K562 treated with DMSO at 1 percent for 48 hours (cell line): ENCODE data around the gene ABHD8. TPM values are rescaled to one million over a fixed set of nuclear protein-coding genes. Genes with fewer than 3 reads are reported as not detected.

ENCODE experiments used
- total RNA-seq: library from RNA; unstranded; fragments of 300-600 nt; gene quantifications from 2 replicates; pipeline ENCODE4 v1.2.3, GENCODE V29; 2022; ENCODE audit warnings: low replicate concordance; ENCODE audit errors: extremely low read depth

The ABHD8 gene, protein sequence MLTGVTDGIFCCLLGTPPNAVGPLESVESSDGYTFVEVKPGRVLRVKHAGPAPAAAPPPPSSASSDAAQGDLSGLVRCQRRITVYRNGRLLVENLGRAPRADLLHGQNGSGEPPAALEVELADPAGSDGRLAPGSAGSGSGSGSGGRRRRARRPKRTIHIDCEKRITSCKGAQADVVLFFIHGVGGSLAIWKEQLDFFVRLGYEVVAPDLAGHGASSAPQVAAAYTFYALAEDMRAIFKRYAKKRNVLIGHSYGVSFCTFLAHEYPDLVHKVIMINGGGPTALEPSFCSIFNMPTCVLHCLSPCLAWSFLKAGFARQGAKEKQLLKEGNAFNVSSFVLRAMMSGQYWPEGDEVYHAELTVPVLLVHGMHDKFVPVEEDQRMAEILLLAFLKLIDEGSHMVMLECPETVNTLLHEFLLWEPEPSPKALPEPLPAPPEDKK
- total RNA-seq, result not detected in 2 replicates

DNA sequence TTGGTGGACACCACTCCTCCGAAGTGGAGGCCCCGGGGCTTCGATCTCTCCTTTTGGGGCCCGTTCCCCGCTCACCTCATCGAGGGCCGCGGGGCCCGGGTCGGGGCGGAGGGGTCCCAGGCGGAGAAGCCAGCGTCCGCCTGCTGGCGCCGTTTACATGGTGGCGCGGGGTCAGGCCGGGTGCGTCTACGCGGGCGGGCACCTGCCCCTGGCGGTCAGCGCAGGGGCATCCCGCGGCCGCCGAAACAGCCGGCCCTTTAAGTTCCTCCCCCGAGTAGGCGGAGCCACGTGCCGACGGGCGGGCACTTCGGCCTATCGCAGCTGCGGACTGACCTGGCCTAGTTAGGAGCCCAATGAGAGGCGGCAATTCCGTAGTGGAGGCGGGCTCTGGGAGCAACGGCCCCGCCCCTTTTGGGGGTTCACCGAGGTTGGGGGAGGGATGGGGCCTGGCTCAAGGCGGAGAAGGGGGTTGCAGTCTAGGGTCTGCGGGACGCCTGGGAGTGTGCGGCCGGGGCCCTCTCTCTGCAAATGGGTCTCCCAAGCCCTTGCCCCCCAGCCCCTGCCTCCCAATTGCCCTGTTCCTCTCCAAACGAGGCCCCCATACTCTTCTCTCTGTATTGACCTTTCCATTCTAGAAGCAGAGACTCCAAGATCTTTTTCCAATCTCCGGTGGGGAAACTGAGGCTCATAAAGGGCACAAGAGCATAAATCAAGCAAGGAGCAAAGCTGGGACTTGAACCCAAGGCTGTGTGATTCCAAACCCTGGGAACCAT lies at the start of gene ABHD8:
Gene ABHD8 (minus strand): TSS at position 259 of the 773 bp plus-strand sequence. CDS start 1,809 bp downstream, outside the sequence.

DNA sequence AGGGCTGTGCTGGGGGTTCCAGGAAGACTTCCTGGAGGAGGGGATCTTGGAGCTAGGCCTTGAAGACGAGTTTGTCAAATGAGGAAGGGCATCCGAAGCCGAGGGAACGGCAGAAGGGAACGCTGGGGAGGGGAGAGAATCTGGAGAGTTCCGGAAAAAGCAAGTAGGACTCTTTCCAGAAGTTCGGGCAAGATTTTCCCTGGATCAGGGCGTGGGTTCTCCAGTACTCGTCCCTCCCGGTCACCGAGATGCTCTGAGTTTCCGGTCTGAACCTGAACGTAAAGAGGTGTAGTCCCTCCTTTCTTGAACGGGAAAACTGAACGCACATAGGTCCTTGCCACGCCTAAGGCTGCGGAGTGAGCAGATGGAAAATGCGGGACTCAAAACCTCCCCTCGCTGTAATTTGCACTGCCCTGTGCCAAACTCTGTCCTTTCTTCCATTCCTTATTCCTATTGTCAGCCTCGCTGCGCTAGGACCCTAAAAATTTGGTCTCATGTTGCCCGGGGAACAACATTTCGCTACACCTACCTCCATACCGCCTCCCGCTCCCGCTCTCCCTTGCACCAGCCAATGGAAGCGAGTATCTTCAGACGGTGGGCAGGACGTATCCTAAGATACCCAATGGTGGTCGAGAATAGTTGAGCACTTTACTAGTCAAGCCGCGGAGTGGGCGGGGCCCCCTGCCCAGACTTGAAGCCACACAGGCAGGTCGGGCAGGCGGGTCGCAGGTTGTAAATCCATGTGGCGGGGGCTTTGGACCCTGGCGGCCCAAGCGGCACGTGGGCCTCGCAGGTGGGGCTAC lies 33.8 kb upstream of the ABHD8 start, which contains the start of gene GTPBP3:
Gene GTPBP3 (plus strand): TSS at position 682 of the 803 bp plus-strand sequence. CDS start 59 bp downstream, at position 741.

DNA sequence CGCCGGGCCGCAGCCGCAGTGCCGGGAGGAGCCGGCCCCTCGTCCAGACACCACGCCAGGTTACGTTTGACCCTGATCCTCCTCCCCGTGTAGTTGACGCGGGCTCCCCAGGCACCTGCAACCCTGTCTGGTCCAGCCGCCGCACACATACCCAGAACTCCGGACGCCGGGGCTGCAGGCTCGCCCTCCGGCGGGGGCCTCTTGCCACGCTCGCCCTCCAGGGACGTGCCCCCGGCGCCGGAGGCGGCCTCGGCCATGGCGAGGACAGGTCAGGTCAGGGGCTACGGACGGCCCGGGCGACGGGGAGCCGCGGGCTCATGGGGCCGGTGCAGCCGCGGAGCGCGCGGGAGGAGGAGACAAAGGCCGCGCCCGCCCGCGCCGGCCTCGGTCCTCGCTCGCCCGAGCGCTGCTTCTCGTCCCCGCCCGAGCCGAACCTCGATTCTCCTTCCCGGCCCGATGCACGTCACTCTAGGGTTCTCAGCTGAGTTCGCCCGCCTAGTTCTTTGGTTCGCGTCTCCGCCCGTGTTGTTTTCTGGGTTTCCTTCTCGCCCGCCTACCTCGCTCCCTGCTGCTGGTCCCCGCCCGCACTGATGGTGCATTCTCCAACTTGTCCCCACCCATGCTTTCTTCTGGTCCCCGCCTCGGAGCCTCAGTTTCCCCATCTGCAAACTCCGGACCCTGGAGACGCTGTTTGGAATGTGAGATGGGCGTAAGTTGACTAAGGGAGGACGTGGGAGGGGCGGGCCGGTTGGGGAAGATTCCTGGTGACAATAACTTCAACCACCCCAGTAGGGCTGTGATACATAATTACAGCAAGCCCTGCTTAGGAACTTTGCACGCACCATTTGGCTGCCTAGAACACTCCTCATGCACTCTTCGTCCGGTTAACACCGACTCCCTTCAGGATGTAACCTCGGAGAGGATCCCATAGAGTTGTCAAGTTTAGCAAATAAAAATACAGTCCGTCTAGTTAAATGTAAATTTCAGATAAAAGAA lies 31.5 kb upstream of the ABHD8 start, which contains the start of gene ANO8:
Gene ANO8 (minus strand): TSS at position 442 of the 996 bp plus-strand sequence. CDS start 185 bp downstream, at position 257.

DNA sequence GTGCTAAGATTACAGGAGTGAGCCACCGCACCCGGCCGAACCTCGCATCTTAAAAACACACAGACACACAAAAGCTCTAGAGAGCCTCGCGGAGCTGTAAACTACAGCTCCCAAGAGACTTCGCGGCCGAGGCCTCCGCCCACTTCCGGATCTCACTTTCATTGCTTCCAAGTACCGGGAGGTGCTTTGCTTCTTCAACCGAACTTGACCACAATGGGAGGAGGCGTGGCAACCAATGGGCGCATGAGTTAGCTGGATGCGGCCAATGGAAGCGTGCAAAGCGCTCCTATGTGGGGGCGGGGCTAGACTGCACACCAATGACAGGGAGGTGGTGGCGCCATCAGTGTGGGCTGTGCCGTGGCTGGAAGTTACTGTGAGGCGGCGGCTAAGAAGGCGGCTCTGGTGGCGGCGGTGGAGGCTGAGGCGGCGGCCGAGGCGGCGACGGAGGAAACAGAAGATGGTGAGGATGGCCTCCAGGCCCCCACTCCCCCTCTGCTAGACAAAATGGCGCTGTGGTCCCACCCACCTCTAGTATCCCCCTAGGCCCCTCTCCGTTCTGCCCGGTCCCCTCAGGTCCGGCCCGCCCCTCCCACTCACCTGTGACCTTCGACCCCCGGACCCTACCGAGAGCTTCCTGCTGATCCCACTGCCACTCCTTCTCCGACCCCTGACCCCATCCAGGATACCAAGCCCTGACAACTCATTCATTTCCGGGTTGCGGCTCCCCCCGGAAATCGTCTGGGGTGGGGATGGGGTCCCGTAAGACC lies 6.2 kb upstream of the ABHD8 start, which contains the start of gene DDA1:
Gene DDA1 (plus strand): TSS at position 366 of the 767 bp plus-strand sequence. CDS start 92 bp downstream, at position 458.

DNA sequence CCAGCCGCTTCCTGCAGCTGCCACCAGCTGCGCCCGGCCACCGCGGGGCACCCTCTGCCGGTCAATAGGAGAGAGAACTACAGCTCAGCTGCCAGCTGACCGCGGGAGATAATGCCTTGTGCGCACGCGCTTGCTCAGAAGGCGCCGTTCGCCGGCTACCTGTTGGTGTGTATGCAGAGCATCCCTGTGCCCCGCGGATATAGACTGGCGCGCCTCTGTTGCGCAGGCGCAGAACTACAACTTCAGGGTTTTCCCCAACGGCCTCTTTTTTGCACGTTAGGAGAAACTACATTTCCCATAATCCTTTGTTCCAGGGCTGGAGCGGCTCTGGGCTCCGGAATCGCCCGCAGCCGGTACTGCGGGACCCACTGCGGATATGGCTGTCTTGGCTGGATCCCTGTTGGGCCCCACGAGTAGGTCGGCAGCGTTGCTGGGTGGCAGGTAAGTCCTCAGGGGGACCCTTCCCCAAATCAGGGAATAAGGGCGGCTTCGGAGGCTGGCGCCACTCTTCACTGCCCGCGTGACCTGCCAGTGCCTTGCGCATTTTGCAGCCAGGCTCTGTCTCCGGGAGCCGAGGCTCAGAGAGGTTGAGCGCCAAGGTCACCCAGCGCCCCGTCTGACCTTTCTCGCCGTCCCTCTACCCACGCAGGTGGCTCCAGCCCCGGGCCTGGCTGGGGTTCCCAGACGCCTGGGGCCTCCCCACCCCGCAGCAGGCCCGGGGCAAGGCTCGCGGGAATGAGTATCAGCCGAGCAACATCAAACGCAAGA lies 2.5 kb upstream of the ABHD8 start, which contains the start of gene MRPL34:
Gene MRPL34 (plus strand): TSS at position 356 of the 768 bp plus-strand sequence. CDS start 21 bp downstream, at position 377.

DNA sequence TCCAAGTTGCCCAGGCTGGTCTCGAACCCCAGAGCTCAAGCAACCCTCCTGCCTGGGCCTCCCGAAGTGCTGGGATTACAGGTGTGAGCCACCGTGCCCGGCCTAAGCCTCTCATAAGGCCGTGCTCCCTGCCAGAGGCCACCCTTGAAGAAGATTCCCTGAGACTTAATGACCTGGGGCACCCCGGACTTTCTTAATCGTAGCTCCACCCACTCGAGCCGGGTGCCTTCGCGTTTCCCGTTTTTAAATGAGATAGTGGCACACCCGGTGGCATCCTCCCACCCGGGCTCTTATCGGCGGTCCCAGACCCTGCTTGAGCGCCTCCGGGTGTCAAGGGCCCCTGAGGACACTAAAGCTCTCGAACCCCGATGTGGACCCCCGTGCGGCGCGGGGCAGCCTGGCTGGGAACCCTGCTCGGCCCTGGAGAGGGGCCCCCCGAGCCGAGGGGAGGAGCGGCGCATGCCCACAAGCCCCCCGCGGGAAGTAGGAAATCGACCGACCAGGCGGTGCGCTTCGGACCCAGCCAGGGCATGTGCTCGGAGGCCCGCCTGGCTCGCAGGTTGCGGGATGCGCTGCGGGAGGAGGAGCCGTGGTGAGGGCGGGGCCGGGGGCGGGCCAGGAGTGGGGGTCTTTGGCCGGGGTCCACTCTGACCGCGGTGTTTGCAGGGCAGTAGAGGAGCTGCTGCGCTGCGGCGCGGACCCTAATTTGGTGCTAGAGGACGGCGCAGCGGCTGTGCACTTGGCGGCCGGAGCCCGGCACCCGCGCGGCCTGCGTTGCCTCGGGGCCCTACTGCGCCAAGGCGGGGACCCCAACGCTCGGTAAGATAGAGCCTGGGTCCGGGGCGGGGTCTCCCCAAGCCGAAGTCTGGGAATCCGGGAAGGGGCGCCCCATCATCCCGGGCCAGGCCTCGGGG lies 21.6 kb downstream of the ABHD8 start, which contains the start of gene ANKLE1:
Gene ANKLE1 (plus strand): TSS at position 511 of the 914 bp plus-strand sequence. CDS start 20 bp downstream, at position 531.

DNA sequence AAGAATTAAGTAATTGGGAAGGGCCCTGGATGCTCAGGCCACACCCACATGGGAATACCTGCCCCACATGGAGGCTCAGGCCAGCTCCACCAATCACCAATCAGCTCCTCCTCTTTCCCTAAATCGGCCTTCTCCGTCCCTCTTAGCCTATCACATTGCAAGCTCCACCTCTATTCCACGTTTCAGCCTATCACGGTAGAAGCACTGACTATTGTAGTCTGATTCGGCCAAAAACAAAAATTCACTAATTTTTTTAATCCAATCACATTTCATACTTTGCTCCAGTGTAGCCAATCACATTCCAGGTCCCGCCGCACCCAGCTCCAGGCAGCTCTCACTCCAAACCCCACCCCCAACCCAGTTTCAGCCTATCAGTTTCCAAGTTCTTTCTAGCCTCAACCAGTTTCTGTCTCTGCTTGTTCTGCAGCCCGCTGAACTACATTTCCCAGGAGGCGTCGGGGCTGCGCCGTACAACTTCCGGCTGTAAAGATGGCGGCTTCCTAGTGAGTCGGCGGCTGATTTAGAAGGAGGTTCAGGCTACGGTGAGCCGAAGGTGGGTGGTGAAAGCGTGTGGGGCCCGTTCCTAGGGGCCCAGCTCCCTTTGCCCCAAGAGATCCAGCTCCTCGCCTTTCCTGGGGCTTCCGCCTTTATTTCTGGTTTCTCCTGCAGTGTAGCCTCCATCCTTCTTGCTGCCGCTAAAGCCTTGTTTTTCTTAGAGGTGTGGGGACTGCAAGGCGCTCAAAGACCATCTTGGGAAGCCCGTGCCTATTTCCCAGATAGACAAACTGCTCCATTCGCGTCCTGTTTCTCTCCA lies 36.0 kb downstream of the ABHD8 start, which contains the start of gene BABAM1:
Gene BABAM1 (plus strand): TSS at position 469 of the 814 bp plus-strand sequence. CDS start 1,364 bp downstream, outside the sequence.

DNA sequence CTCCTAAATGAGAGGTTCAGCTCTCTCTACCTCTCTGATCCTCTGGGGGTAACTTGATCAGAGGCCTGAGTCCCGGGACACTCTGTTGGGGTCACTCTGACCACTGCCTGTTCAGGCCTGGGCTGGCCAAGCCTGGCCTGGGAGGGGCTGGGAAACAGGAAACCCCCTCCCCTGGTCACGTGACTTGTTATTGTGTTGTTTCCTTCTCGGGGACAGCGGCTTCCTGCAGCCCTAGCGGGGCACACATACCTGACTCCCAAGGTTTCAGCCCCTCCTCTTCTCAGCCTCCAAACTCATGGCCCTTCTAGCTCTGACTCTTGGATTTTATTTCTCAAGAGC lies 38.6 kb downstream of the ABHD8 start, which contains the start of gene USHBP1:
Gene USHBP1 (minus strand): TSS at position 105 of the 339 bp plus-strand sequence. CDS start 446 bp downstream, outside the sequence.

DNA sequence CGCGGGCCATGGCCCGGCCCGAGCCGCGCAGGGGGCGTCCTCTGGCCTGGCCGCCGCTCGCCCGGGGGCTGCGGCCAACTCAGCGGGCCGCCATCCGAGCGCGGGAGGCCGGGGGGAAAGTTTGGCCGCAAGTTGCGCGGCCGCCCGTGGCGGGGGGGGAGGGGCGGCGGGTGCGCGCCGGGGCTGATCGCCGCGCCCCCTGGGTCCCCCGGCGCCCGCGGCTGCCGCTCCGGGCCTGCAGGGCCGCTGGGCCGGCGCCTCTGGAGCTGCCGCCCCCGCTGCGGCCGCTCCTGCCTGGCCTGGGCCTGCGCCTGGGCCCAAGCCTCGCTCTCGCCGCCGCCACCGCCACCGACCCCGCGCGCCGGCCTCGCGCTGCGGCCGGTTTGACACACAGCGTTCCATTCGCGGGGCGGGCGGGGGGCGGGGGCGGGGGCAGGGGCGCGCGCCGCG lies 57.7 kb downstream of the ABHD8 start, which contains the start of gene NR2F6:
Gene NR2F6 (minus strand): TSS at position 385 of the 450 bp plus-strand sequence. CDS start 699 bp downstream, outside the sequence.

Other genes starting within 250 kb of the ABHD8 start
- not detected in 2 replicates for gene HAUS8, start 228.0 kb downstream of the ABHD8 start, total RNA-seq
- 416 TPM in 1 of 2 replicates, not detected in the other for gene MYO9B, start 227.6 kb downstream of the ABHD8 start, total RNA-seq
- not detected in 2 replicates for gene USE1, start 88.1 kb downstream of the ABHD8 start, total RNA-seq
- gene OCEL1, start 77.2 kb downstream of the ABHD8 start, total RNA-seq, result not detected in 2 replicates
- gene NR2F6, start 57.5 kb downstream of the ABHD8 start, total RNA-seq, result 322 TPM in 1 of 2 replicates, not detected in the other
- not detected in 2 replicates for gene USHBP1, start 38.7 kb downstream of the ABHD8 start, total RNA-seq
- gene BABAM1, start 36.0 kb downstream of the ABHD8 start, total RNA-seq, result not detected in 2 replicates
- gene ANKLE1, start 21.5 kb downstream of the ABHD8 start, total RNA-seq, result not detected in 2 replicates
- not detected in 2 replicates for gene MRPL34, start 2.4 kb upstream of the ABHD8 start, total RNA-seq
- 453 TPM in 1 of 2 replicates, not detected in the other for gene DDA1, start 6.1 kb upstream of the ABHD8 start, total RNA-seq
- gene ANO8, start 31.4 kb upstream of the ABHD8 start, total RNA-seq, result not detected in 2 replicates
- gene GTPBP3, start 34.1 kb upstream of the ABHD8 start, total RNA-seq, result not detected in 2 replicates
- not detected in 2 replicates for gene PLVAP, start 73.9 kb upstream of the ABHD8 start, total RNA-seq
- not detected in 2 replicates for gene CCDC194, start 90.8 kb upstream of the ABHD8 start, total RNA-seq
- 2,778 TPM in 1 of 2 replicates, not detected in the other for gene BST2, start 102.2 kb upstream of the ABHD8 start, total RNA-seq
- not detected in 2 replicates for gene MVB12A, start 116.6 kb upstream of the ABHD8 start, total RNA-seq
- not detected in 2 replicates for gene TMEM221, start 145.2 kb upstream of the ABHD8 start, total RNA-seq
- not detected in 2 replicates for gene NXNL1, start 157.5 kb upstream of the ABHD8 start, total RNA-seq
- not detected in 2 replicates for gene SLC27A1, start 167.1 kb upstream of the ABHD8 start, total RNA-seq
- gene PGLS, start 208.2 kb upstream of the ABHD8 start, total RNA-seq, result not detected in 2 replicates